MM.1S (cell line): ENCODE data around the gene TAGLN3.

ENCODE experiments used
- EZH2 ChIP-seq: fragments of 300-600 bp; sonication (generic); optimal IDR thresholded peaks from 2 replicates; pipeline ENCODE3; 2017; ENCODE audit warnings: low read depth, mild to moderate bottlenecking, antibody characterized with exemption, low read length, mixed read lengths
- EZH2phosphoT487 ChIP-seq: fragments of 300-600 bp; sonication (generic); IDR thresholded peaks from 2 replicates; pipeline ENCODE4 v1.6.1; 2018; ENCODE audit warnings: antibody characterized with exemption, low read length
- TF ChIP-seq, protein P1 (sequence below): fragments of 300-600 bp; sonication (generic); IDR thresholded peaks from 2 replicates; pipeline ENCODE4 v1.5.1; 2016; ENCODE audit warnings: antibody characterized with exemption, low read length, mixed read lengths

DNA sequence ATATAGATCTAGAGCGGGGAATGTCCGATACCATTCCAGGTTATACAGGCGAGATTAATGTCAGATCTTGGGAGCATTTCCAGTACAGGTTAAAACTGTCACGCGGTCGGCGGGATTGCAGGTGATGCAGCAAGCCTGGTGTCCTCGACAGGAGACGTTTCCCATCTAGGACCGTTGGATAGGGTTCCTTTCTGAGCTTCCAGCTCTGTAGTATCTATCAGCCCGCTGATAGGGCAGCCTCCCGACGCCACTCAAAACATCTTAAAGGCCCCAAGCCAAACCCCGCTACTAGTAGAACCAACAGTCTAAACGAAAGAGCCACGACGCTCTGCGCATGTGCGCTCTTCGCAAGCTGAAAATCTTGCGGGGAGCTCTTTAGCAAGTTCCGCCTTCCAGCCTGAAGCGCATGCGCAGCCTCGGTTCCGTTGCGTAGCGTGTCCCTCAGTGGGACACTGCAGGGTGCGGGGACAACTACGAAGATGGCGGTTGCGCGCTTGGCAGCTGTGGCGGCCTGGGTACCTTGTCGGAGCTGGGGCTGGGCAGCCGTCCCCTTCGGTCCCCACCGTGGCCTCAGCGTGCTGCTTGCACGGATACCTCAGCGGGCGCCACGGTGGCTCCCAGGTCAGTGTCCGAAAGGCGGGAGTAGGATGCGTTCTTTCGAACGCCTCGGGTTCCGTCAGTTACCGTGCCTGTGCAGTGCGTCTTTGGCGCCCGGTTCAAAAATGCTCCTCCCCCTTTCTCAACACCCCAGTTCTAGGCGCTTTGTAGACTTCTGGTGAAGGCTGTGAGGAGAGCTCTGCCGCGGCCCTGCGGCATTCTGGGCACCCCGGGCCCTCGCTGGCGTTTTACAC, 19.9 kb upstream of the TAGLN3 start, which contains the start of gene ABHD10:
- TF ChIP-seq, protein P1, sequence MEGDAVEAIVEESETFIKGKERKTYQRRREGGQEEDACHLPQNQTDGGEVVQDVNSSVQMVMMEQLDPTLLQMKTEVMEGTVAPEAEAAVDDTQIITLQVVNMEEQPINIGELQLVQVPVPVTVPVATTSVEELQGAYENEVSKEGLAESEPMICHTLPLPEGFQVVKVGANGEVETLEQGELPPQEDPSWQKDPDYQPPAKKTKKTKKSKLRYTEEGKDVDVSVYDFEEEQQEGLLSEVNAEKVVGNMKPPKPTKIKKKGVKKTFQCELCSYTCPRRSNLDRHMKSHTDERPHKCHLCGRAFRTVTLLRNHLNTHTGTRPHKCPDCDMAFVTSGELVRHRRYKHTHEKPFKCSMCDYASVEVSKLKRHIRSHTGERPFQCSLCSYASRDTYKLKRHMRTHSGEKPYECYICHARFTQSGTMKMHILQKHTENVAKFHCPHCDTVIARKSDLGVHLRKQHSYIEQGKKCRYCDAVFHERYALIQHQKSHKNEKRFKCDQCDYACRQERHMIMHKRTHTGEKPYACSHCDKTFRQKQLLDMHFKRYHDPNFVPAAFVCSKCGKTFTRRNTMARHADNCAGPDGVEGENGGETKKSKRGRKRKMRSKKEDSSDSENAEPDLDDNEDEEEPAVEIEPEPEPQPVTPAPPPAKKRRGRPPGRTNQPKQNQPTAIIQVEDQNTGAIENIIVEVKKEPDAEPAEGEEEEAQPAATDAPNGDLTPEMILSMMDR: no peak
- TF ChIP-seq EZH2 (no peak), EZH2phosphoT487 (no peak)
